GOT3 (cell line): Measurements from ENCODE around the gene GNA12.

Experiments used
- DNase-seq: peaks from one replicate; lab custom pipeline; 2025; ENCODE audit warnings: mixed read lengths; lab: John Stamatoyannopoulos, UW

GNA12 gene

GRCh38 chr7:2817456-2817855 is 26.7 kb downstream of the GNA12 start:
- DNase-seq, result no peak

- no peak for DNase-seq
These were observed 28.2 kb downstream of the GNA12 start for GRCh38 chr7:2815875-2816245.

GRCh38 chr7:2814946-2815874 is 28.9 kb downstream of the GNA12 start:
- no peak for DNase-seq

GRCh38 chr7:2814186-2814945 is 29.7 kb downstream of the GNA12 start:
- no peak for DNase-seq

- no peak for DNase-seq
These were observed 30.5 kb downstream of the GNA12 start for GRCh38 chr7:2813350-2814185.

GRCh38 chr7:2812831-2813230 is 31.3 kb downstream of the GNA12 start:
- DNase-seq, result no peak

- DNase-seq, result no peak
These were observed 32.0 kb downstream of the GNA12 start for GRCh38 chr7:2812114-2812487.

GRCh38 chr7:2811476-2812113 is 32.5 kb downstream of the GNA12 start:
- no peak for DNase-seq

GRCh38 chr7:2810682-2811415 is 33.3 kb downstream of the GNA12 start:
- no peak for DNase-seq

GRCh38 chr7:2809903-2810625 is 34.0 kb downstream of the GNA12 start:
- no peak for DNase-seq

GRCh38 chr7:2808891-2809665 is 35.0 kb downstream of the GNA12 start:
- no peak for DNase-seq

- no peak for DNase-seq
These were observed 36.0 kb downstream of the GNA12 start for GRCh38 chr7:2807845-2808772.

GRCh38 chr7:2807460-2807844 is 36.7 kb downstream of the GNA12 start:
- no peak for DNase-seq

GRCh38 chr7:2806571-2806970 is 37.5 kb downstream of the GNA12 start:
- DNase-seq, result no peak

- no peak for DNase-seq
These were observed 38.7 kb downstream of the GNA12 start for GRCh38 chr7:2805213-2805944.

- DNase-seq, result no peak
These were observed 39.8 kb downstream of the GNA12 start for GRCh38 chr7:2804227-2804763.

GRCh38 chr7:2803755-2804154 is 40.4 kb downstream of the GNA12 start:
- no peak for DNase-seq

GRCh38 chr7:2803342-2803692 is 40.8 kb downstream of the GNA12 start:
- no peak for DNase-seq
